Immature natural killer cell (primary cell): ENCODE data around the gene SDK1. TPM values are rescaled to one million over a fixed set of nuclear protein-coding genes. Genes with fewer than 3 reads are reported as not detected.
"Not testable (repeated sequence)": the region's sequence is repeated elsewhere in the genome, so short reads cannot be mapped to it uniquely, and the experiment has no call there.

Experiments
- DNase-seq, 3 donors: peaks; one replicate each; pipeline ENCODE4 v3.0.0; 2022; ENCODE audit warnings: mixed read lengths in 1 of 3
- H3K27ac Mint-ChIP-seq, 6 donors: one replicate each; pipeline ENCODE4 v1.8.0; 2020; ENCODE audit warnings: mixed read lengths in 6 of 6, mild to moderate bottlenecking in 5 of 6, inconsistent platforms in 4 of 6, moderate library complexity in 3 of 6
- H3K27me3 Mint-ChIP-seq, 3 donors: one replicate each; pipeline ENCODE4 v1.8.0; 2020 to 2021; ENCODE audit warnings: low read depth in 3 of 3, mild to moderate bottlenecking in 3 of 3, mixed read lengths in 3 of 3, moderate library complexity in 3 of 3, inconsistent platforms in 1 of 3
- H3K36me3 Mint-ChIP-seq, 3 donors: one replicate each; pipeline ENCODE4 v1.8.0; 2020; ENCODE audit warnings: mixed read lengths in 3 of 3, inconsistent platforms in 2 of 3, mild to moderate bottlenecking in 2 of 3
- H3K4me1 Mint-ChIP-seq, 2 donors: one replicate each; pipeline ENCODE4 v1.8.0; 2020; ENCODE audit warnings: inconsistent platforms in 2 of 2, mild to moderate bottlenecking in 2 of 2, mixed read lengths in 2 of 2, moderate library complexity in 1 of 2
- H3K4me3 Mint-ChIP-seq, 5 donors: one replicate each; pipeline ENCODE4 v1.8.0; 2020; ENCODE audit warnings: mild to moderate bottlenecking in 5 of 5, mixed read lengths in 5 of 5, inconsistent platforms in 3 of 5, moderate library complexity in 3 of 5
- H3K9me3 Mint-ChIP-seq, 6 donors: one replicate each; pipeline ENCODE4 v1.8.0; 2020; ENCODE audit warnings: mild to moderate bottlenecking in 6 of 6, mixed read lengths in 6 of 6, inconsistent platforms in 4 of 6, moderate library complexity in 3 of 6
- polyA plus RNA-seq, 3 donors: library from polyadenylated mRNA; unstranded; fragments of 300-500 nt; fragmentation: Illumina TruSeq; gene quantifications; one replicate each; pipeline ENCODE4 v1.2.3, GENCODE V29; 2021

Gene SDK1
- polyA plus RNA-seq, 3 donors from 2014 or later: not detected

DNA sequence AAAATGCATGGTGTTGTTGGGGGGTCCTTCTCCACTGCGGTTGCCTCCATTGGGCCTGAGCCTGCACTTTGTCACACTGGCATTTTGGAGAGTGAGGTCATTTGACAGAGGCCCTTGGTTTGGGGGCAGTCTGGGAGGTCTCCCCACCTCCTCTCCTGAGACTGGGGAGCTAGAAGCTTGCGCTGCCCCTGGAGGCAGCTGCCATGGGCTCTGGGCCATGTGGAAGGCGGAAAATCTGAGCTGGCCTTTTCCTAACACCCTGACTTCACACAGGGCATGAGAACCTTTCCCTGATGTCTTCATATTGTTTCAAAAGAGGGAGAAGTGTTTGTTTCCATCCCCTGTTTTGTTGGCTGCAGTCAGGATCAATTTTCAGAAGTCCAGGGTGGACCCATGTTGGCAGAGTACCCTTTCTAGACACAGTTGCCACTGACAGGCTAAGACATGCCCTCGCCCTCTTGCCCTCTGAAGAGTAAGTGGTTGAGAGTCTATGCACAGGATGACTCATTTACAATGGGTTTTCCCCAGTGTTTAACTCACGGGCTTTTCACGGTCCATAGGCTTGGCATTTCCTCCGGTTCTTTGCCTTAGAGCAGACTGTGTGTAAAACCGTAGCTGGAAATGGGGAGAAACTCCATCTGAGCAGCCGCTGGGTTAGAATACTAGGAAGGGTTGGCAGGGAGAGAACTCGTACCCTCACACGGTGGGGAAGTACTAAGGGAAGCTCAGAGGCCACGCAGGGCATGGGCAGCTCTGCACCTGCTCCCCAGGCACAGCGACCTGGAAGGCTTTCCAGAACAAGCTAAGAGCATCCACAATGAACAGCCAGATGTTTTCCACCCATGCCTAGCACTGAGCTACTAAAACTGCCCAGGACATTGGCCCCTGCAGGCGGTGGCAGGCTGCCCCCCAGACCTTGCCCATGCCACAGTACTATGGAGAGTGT lies 655.0 kb downstream of the SDK1 start:
- Mint-ChIP-seq H3K27ac (no peak overlapping the region), H3K36me3 (no peaks in the 10 kb centered on the region), H3K27me3 (peaks cover 0 to 3% (median 2%) of the 10 kb centered on the region in 3 donors), H3K4me1 (no peaks in the 10 kb centered on the region), H3K9me3 (peaks cover 0 to 2% (median 0%) of the 10 kb centered on the region in 6 donors), H3K4me3 (no peak overlapping the region)
- DNase-seq: no peak

DNA sequence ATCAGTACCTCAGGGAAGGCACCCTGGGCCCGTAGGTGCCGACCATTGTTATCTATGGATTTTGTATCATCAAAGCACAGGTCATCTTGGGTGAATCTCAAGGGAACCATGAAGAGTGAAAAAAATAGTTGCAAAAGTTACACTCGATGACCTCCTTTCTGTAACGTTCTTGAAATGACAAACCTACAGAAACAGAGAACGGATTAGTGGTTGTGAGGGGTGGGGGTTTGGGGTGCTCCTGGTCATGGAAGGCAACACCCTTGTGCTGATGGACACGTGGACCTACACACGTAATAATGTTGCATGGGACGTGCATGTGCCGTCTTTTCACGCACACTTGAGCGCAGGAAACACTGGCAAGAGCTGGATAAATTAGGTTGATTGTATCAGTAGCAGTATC lies 655.9 kb downstream of the SDK1 start:
- H3K27ac Mint-ChIP-seq: no peak overlapping the region
- H3K9me3 Mint-ChIP-seq: peaks cover 0 to 2% (median 0%) of the 10 kb centered on the region in 6 donors
- H3K4me3 Mint-ChIP-seq: no peak overlapping the region
- DNase-seq: no peak
- no peaks in the 10 kb centered on the region for H3K4me1 Mint-ChIP-seq
- no peaks in the 10 kb centered on the region for H3K36me3 Mint-ChIP-seq
- peaks cover 0 to 3% (median 2%) of the 10 kb centered on the region in 3 donors for H3K27me3 Mint-ChIP-seq

DNA sequence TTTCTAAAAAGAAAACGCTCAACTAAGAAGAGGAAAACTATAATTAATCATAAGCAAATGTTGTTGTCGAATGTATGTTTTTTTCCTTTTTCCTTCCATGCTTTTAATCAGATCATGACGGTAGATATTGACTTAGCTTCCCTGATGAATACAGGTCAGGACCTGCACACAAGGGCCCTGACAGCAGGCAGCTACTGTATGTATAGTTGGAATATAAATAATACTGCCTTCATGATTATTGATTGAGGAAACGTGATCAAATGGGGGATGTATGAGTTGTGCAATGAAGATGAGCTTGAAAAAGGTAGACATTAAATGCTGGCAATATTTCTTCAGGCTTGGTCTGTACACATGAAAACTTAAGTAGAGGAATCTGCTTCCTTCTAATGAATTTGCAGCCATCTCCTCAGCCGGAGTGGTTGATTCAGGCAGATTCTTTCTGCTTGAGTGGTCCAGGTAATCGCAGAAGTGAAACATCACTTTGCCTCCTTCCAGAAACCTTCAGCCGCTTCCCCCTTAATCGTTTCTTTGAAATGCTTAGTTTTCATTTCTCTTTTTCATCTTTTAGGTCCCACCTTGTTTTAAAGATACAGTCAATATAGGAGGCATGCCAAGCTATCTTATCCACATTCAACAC lies 656.5 kb downstream of the SDK1 start:
- Mint-ChIP-seq H3K4me1 (no peaks in the 10 kb centered on the region), H3K27ac (no peak overlapping the region), H3K36me3 (no peaks in the 10 kb centered on the region), H3K27me3 (peaks cover 0 to 3% (median 2%) of the 10 kb centered on the region in 3 donors), H3K4me3 (no peak overlapping the region), H3K9me3 (peaks cover 0 to 2% (median 0%) of the 10 kb centered on the region in 6 donors)
- DNase-seq: no peak

DNA sequence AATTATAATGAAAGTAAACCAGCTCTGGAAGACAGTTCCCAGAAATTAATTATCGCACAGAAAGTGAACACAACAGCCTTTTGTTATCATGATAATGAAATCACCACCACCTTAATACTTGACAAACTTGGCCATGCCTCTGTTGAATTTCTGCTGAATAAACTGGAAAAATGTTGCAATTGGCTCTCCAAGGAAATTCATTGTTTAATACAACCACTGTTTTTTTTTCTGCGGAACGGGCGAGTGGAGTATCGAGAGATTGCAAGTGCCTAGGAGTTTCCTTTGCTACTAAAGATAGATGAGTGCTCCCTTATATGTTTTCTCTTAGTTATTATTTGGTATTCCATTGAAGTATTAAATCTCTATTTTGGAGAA lies 657.0 kb downstream of the SDK1 start:
- no peak for DNase-seq
- Mint-ChIP-seq H3K36me3 (no peaks in the 10 kb centered on the region), H3K27me3 (peaks cover 0 to 3% (median 2%) of the 10 kb centered on the region in 3 donors), H3K27ac (no peak overlapping the region), H3K4me1 (no peaks in the 10 kb centered on the region), H3K4me3 (no peak overlapping the region), H3K9me3 (peaks cover 0 to 2% (median 0%) of the 10 kb centered on the region in 6 donors)

DNA sequence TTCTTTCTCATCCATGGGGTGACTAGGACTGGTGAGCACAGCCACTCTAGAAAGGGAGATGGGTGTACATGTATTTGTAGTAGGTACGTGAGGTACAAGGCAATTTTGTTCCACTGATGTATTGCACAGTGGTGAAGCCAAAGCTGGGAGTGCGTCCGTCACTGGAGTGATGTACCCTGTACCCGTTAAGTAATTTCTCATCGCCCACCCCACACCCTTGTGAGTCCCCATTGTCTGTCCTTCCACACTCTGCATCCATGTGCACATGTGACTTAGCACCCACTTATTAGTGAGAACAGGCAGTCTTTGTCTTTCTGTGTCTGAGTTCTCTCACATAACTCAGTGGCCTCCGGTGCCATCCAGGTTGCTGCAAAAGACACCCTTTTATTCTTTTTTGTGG lies 658.3 kb downstream of the SDK1 start:
- Mint-ChIP-seq H3K4me1 (no peaks in the 10 kb centered on the region), H3K36me3 (no peaks in the 10 kb centered on the region), H3K27me3 (peaks cover 0 to 4% (median 2%) of the 10 kb centered on the region in 3 donors), H3K4me3 (no peak overlapping the region), H3K9me3 (peaks cover 0 to 2% (median 0%) of the 10 kb centered on the region in 6 donors), H3K27ac (no peak overlapping the region)
- no peak for DNase-seq

DNA sequence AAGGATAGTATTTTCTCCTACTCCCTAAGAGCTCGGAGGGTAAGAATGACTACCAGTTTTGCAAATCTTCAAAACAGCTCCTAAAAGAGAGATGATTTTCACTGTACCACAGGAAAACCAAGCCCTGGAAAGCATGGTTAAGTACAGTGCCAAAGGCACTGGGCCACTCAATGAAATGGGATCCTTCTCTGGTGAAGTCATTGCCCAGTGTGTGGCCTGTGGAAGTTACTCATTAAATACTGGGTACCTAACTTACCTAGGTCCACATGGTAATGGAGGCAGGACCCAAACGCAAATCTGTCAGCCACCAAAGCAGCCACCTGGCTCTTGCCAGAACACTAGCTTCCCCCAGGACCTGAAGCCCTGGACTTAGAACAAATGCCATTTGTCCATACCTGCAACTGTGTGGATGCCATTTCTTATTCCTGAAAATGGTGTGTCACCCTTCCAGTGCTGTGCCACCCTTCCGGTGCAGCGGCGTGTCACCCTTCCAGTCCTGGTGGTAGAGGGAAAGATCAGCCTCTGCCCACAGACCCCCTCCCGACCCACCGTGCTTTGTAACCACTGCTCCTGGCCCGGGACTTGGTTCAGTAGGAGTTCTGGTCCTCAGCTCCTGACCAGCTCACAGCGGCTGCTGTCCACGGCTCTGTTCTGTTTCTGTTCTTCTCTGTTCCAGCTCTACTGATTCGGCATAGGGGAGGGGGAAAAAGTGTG lies 659.2 kb downstream of the SDK1 start:
- Mint-ChIP-seq H3K27ac (no peak overlapping the region), H3K36me3 (no peaks in the 10 kb centered on the region), H3K4me3 (no peak overlapping the region), H3K27me3 (peaks cover 0 to 7% (median 2%) of the 10 kb centered on the region in 3 donors), H3K4me1 (no peaks in the 10 kb centered on the region), H3K9me3 (peaks cover 0 to 2% (median 0%) of the 10 kb centered on the region in 6 donors)
- DNase-seq: no peak

DNA sequence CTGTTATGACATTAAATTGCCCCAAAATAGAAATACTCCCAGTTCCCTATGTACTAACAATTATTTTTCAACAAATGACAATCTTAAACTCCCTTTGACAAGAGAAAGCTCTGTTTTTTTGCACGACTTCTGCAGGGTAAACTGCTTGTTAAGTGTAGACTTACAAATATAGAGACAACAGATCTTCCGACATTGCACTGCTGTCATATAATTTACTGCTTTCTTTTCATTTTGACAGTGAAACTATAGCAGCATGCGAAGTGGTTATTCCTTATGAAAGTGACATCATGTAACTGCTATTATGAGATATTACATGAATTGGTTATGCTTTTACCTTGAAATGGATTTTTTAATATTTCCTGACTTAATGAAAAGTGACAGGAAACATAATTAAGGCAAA lies 659.9 kb downstream of the SDK1 start:
- Mint-ChIP-seq H3K4me1 (no peaks in the 10 kb centered on the region), H3K27ac (no peak overlapping the region), H3K4me3 (no peak overlapping the region), H3K27me3 (peaks cover 2 to 7% (median 2%) of the 10 kb centered on the region in 3 donors), H3K36me3 (no peaks in the 10 kb centered on the region), H3K9me3 (peaks cover 0 to 4% (median 0%) of the 10 kb centered on the region in 6 donors)
- no peak for DNase-seq

DNA sequence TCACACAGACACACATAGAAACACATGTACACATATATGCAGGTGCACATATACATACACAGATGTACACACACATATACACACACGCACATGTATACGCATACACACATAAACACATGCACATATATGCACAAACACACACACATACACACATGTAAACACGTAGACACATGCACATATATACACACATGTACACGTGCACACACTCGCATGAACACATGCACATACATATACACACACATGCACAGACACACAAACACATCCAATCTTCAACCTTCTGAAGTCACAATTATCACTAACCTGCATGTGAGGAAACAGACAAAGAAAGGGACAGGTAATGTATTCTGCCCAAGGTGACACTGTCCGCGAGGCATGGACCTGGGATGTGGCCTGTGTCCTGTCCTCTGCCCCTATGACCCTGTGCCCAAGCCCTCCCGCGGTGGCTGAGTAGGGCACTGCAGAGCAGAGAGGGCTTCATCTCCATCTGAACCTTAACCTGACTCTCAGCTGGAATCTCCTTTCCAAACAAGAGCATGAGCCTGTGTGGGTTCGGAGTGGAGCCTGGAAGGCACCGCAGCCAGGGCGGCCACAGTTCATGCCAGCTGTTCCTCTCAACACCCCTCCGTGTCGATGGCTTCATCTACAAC lies 660.9 kb downstream of the SDK1 start:
- H3K9me3 Mint-ChIP-seq: peaks cover 0 to 4% (median 0%) of the 10 kb centered on the region in 6 donors
- H3K36me3 Mint-ChIP-seq: no peaks in the 10 kb centered on the region
- no peak overlapping the region for H3K27ac Mint-ChIP-seq
- DNase-seq: no peak
- H3K4me1 Mint-ChIP-seq: no peaks in the 10 kb centered on the region
- peaks cover 2 to 7% (median 2%) of the 10 kb centered on the region in 3 donors for H3K27me3 Mint-ChIP-seq
- no peak overlapping the region for H3K4me3 Mint-ChIP-seq

DNA sequence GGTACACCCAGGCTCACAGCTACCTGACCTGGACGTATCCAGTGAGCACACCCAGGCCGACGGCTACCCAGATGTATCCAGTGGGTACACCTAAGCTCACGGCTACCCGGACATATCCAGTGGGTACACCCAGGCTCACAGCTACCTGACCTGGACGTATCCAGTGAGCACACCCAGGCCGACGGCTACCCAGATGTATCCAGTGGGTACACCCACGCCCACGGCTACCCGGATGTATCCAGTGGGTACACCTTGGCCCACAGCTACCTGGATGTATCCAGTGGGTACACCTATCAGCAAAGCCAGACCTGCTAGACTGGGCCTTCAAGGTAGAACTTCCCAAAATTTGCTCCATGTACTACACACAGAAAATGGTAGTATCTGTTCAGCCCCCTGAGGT lies 662.7 kb downstream of the SDK1 start:
- not testable (repeated sequence) for H3K27ac Mint-ChIP-seq, H3K36me3 Mint-ChIP-seq, H3K27me3 Mint-ChIP-seq, H3K4me1 Mint-ChIP-seq, H3K9me3 Mint-ChIP-seq, H3K4me3 Mint-ChIP-seq, DNase-seq

DNA sequence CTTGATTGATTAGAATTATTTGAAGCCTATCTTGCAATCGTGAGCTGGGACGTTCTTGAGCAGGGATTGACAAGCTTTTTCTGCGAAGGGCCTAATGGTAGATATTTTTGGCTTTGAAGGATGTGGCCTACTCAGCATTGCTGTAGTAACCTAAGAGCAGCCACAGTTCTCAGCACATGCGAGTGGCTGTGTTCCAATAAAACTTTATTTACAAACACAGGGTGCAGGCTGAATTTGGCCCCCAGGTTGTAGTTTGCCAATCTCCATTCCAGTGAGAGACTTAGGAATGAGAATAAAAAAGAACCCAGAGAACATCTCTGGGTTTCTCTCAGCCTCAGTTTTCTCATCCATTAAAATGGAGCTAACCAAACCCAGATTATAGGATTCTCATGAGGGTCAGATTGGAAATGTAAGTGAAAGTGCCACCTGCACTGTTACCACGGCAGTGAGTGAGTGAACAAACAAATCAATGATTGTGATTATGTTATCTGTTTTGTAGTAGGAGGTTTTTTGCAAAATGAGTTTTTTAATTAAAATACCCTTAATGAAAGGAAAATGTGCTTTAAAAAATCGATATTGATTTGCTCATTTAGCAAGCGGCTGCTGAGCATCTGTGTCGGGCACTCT lies 664.0 kb downstream of the SDK1 start:
- H3K27ac Mint-ChIP-seq: no peak overlapping the region
- no peaks in the 10 kb centered on the region for H3K36me3 Mint-ChIP-seq
- H3K9me3 Mint-ChIP-seq: peaks cover 0 to 3% (median 0%) of the 10 kb centered on the region in 6 donors
- DNase-seq: no peak
- peaks cover 2 to 5% (median 4%) of the 10 kb centered on the region in 3 donors for H3K27me3 Mint-ChIP-seq
- H3K4me1 Mint-ChIP-seq: no peaks in the 10 kb centered on the region
- no peak overlapping the region for H3K4me3 Mint-ChIP-seq

DNA sequence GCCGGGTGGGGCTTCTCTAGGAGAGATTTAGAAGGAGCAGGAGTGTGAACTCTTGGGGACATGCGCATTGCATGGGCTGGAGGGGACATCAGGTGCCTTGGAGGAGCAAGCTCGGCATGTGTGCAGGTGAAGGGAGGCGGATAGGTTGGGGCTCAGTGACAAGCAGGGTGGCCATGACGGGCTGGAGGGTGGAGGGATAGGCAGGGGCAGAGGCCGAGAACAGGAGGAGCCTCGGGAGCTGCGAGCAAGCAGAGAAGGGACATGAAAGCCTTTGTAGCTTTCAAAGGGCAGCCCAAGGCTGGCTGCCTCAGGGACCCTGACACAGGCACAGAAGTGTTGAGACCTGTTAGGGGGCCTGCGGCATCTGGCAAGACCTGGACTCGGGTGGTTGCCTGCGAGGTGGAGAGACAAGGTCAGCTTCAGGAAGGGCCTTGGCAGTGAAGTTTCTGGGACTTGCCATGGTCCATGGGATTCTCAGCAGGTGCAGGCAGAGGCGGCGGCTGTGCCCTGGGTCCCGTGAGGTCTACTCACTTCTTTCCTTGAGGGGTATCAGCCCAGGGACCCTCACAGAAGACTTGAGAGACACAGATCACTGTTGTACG lies 664.8 kb downstream of the SDK1 start:
- no peaks in the 10 kb centered on the region for H3K4me1 Mint-ChIP-seq
- no peak overlapping the region for H3K4me3 Mint-ChIP-seq
- H3K36me3 Mint-ChIP-seq: no peaks in the 10 kb centered on the region
- no peak for DNase-seq
- peaks cover 0 to 4% (median 0%) of the 10 kb centered on the region in 6 donors for H3K9me3 Mint-ChIP-seq
- H3K27me3 Mint-ChIP-seq: peaks cover 2 to 5% (median 4%) of the 10 kb centered on the region in 3 donors
- H3K27ac Mint-ChIP-seq: no peak overlapping the region

DNA sequence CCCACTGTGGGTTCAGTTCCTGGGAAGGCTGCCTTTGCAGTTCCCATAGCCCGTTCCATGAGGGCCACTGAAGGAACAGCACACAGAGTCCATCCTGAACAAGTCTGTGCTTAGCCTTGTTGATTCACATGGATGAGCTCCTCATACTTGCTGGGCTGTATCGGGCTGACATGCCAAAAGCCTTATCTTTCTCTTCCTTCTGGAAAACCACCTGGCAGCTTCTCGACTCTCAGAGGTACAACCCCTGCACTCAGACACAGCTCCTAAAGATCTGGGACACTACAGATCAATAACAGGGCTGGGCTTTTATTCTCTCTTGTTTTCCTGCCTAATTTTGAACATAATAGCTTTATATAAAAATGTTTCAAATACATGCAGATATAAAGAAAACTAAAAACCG lies 667.2 kb downstream of the SDK1 start:
- no peak overlapping the region for H3K27ac Mint-ChIP-seq
- no peaks in the 10 kb centered on the region for H3K4me1 Mint-ChIP-seq
- no peak for DNase-seq
- no peaks in the 10 kb centered on the region for H3K36me3 Mint-ChIP-seq
- H3K9me3 Mint-ChIP-seq: peaks cover 0 to 4% (median 0%) of the 10 kb centered on the region in 6 donors
- no peak overlapping the region for H3K4me3 Mint-ChIP-seq
- H3K27me3 Mint-ChIP-seq: peaks cover 2 to 6% (median 4%) of the 10 kb centered on the region in 3 donors

DNA sequence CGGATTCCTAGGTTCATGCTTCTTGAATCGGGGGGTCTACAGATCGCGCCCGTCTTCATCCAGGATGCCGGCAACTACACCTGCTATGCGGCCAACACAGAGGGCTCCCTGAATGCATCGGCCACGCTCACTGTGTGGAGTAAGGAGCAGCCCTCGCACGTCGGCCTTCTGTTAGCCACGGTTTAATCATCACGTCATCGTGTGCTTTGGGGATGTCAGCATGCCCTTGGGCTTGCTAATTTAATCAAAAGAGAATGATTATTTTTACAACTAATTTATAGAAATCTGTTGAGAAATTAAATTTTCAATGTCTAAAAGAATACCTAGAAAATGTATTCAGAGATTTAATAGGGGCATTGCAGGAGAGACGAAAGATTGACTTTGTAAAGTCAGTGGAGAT lies 668.2 kb downstream of the SDK1 start:
- Mint-ChIP-seq H3K4me3 (no peak overlapping the region), H3K36me3 (no peaks in the 10 kb centered on the region)

More for the DNA sequence above, 668.2 kb downstream of the SDK1 start:
- Mint-ChIP-seq H3K9me3 (peaks cover 0 to 4% (median 0%) of the 10 kb centered on the region in 6 donors), H3K27me3 (peaks cover 2 to 7% (median 4%) of the 10 kb centered on the region in 3 donors), H3K27ac (no peak overlapping the region), H3K4me1 (no peaks in the 10 kb centered on the region)
- no peak for DNase-seq
